HepG2 (cell line): ENCODE results near the gene CPB2. TPM values are rescaled to one million over a fixed set of nuclear protein-coding genes. Genes with fewer than 3 reads are reported as not detected.

ENCODE experiments used
- AGO2 ChIP-seq: fragments of 200-400 bp; formaldehyde crosslinking; optimal IDR thresholded peaks from 2 replicates; pipeline ENCODE3; 2017; ENCODE audit warnings: mild to moderate bottlenecking, low read depth, low read length, moderate library complexity
- ATRX ChIP-seq: sonication (generic); formaldehyde crosslinking; IDR thresholded peaks from 2 replicates; pipeline ENCODE4 v1.4.0; 2020; ENCODE audit warnings: missing genetic modification reagents, borderline replicate concordance
- CAMTA2 ChIP-seq: sonication (generic); formaldehyde crosslinking; IDR thresholded peaks from 2 replicates; pipeline ENCODE4 v1.4.0; 2020; ENCODE audit warnings: mild to moderate bottlenecking, missing genetic modification reagents, borderline replicate concordance
- CBFB ChIP-seq: sonication (generic); formaldehyde crosslinking; IDR thresholded peaks from 2 replicates; pipeline ENCODE4 v1.4.0; 2020; ENCODE audit warnings: missing genetic modification reagents
- FOSL2 ChIP-seq: sonication (generic); formaldehyde crosslinking; IDR thresholded peaks from 2 replicates; pipeline ENCODE4 v1.4.0; 2020; ENCODE audit warnings: missing genetic modification reagents
- FOXK1 ChIP-seq: sonication (generic); formaldehyde crosslinking; IDR thresholded peaks from 2 replicates; pipeline ENCODE4 v1.4.0; 2020; ENCODE audit warnings: low read depth, missing genetic modification reagents, borderline replicate concordance
- GABPA ChIP-seq, 2 experiments: IDR thresholded peaks; 2 replicates each; pipeline ENCODE4 v1.6.1; 2011 to 2016; ENCODE audit warnings: low read depth in 2 of 2, low read length in 1 of 2, missing biosample characterization in 1 of 2, missing genetic modification characterization in 1 of 2
- HES4 ChIP-seq: sonication (generic); formaldehyde crosslinking; IDR thresholded peaks from 2 replicates; pipeline ENCODE4 v1.9.0; 2021; ENCODE audit warnings: mild to moderate bottlenecking, missing genetic modification reagents, borderline replicate concordance
- KDM6A ChIP-seq: IDR thresholded peaks from 2 replicates; pipeline ENCODE4 v1.6.1; 2016; ENCODE audit warnings: low read depth
- KLF13 ChIP-seq: sonication (generic); formaldehyde crosslinking; IDR thresholded peaks from 2 replicates; pipeline ENCODE4 v1.4.0; 2020; ENCODE audit warnings: mild to moderate bottlenecking, missing genetic modification reagents
- MLLT10 ChIP-seq: sonication (generic); formaldehyde crosslinking; IDR thresholded peaks from 2 replicates; pipeline ENCODE4 v1.4.0; 2020; ENCODE audit warnings: missing genetic modification reagents
- MXI1 ChIP-seq: IDR thresholded peaks from 3 replicates; pipeline ENCODE4 v1.6.1; 2012; ENCODE audit warnings: low read depth, low read length, inconsistent platforms, borderline replicate concordance
- NCOA5 ChIP-seq: sonication (generic); formaldehyde crosslinking; IDR thresholded peaks from 2 replicates; pipeline ENCODE4 v1.4.0; 2020; ENCODE audit warnings: missing genetic modification reagents
- NFKBIZ ChIP-seq: IDR thresholded peaks from 2 replicates; pipeline ENCODE4 v1.6.1; 2018; ENCODE audit warnings: missing genetic modification reagents, missing compliant biosample characterization
- NRL ChIP-seq: sonication (generic); formaldehyde crosslinking; IDR thresholded peaks from 2 replicates; pipeline ENCODE4 v1.5.0; 2020; ENCODE audit warnings: missing genetic modification reagents, mild to moderate bottlenecking, moderate library complexity, borderline replicate concordance
- PITX1 ChIP-seq: sonication (generic); formaldehyde crosslinking; IDR thresholded peaks from 2 replicates; pipeline ENCODE4 v1.5.1; 2020; ENCODE audit warnings: mild to moderate bottlenecking, missing genetic modification reagents
- RBM22 ChIP-seq: fragments of 200-400 bp; formaldehyde crosslinking; optimal IDR thresholded peaks from 2 replicates; pipeline ENCODE3; 2017; ENCODE audit warnings: mild to moderate bottlenecking, low read length, moderate library complexity
- SALL1 ChIP-seq: sonication (generic); formaldehyde crosslinking; IDR thresholded peaks from 2 replicates; pipeline ENCODE4 v1.8.0; 2022; ENCODE audit warnings: mild to moderate bottlenecking, missing genetic modification reagents
- SATB2 ChIP-seq: sonication (generic); formaldehyde crosslinking; IDR thresholded peaks from 2 replicates; pipeline ENCODE4 v1.5.0; 2020; ENCODE audit warnings: missing genetic modification reagents
- SIN3A ChIP-seq: IDR thresholded peaks from 2 replicates; pipeline ENCODE4 v1.6.1; 2011; ENCODE audit warnings: low read depth, mild to moderate bottlenecking, control low read depth, low read length, borderline replicate concordance
- ZBTB20 ChIP-seq: sonication (generic); formaldehyde crosslinking; IDR thresholded peaks from 2 replicates; pipeline ENCODE4 v1.8.1; 2023; ENCODE audit warnings: missing genetic modification reagents, low read depth, mild to moderate bottlenecking, borderline replicate concordance
- ZFP36L2 ChIP-seq: sonication (generic); formaldehyde crosslinking; IDR thresholded peaks from 2 replicates; pipeline ENCODE4 v1.4.0; 2020; ENCODE audit warnings: missing genetic modification reagents
- ZNF367 ChIP-seq: sonication (generic); formaldehyde crosslinking; IDR thresholded peaks from 2 replicates; pipeline ENCODE4 v1.4.0; 2020; ENCODE audit warnings: missing genetic modification reagents, borderline replicate concordance
- ZNF382 ChIP-seq: sonication (generic); formaldehyde crosslinking; IDR thresholded peaks from 2 replicates; pipeline ENCODE4 v1.5.0; 2020; ENCODE audit warnings: missing genetic modification reagents, mild to moderate bottlenecking, borderline replicate concordance
- ZNF605 ChIP-seq: sonication (generic); formaldehyde crosslinking; IDR thresholded peaks from 2 replicates; pipeline ENCODE4 v1.8.0; 2022; ENCODE audit warnings: mild to moderate bottlenecking, missing genetic modification reagents
- ZNF720 ChIP-seq: sonication (generic); formaldehyde crosslinking; IDR thresholded peaks from 2 replicates; pipeline ENCODE4 v1.4.0; 2020; ENCODE audit warnings: missing genetic modification reagents
- ZNF747 ChIP-seq: sonication (generic); formaldehyde crosslinking; IDR thresholded peaks from 2 replicates; pipeline ENCODE4 v1.8.1; 2023; ENCODE audit warnings: missing genetic modification reagents, mild to moderate bottlenecking, borderline replicate concordance
- ZNF75D ChIP-seq: sonication (generic); formaldehyde crosslinking; IDR thresholded peaks from 2 replicates; pipeline ENCODE4 v1.8.1; 2023; ENCODE audit warnings: missing genetic modification reagents, mild to moderate bottlenecking, borderline replicate concordance
- polyA plus RNA-seq, 8 experiments: library from polyadenylated mRNA; depleted of rRNA in 3 of 8; stranded (reverse) in 7 of 8; unstranded in 1 of 8; fragments of >200 nt; fragmentation: Illumina TruSeq in 4 of 8; extraction: Trizol in 4 of 8; gene quantifications; 2 replicates each; pipeline versions ENCODE4 v1.2.1 to v1.2.3, GENCODE V29; 2011 to 2016; ENCODE audit warnings: low read depth in 4 of 8, missing spikeins in 1 of 8, mixed read lengths in 1 of 8; ENCODE audit not compliant: insufficient read depth in 1 of 8
- total RNA-seq, 5 experiments: library from RNA; depleted of rRNA; stranded (reverse); fragments of >200 nt; fragmentation: Illumina TruSeq; extraction: Trizol; gene quantifications; 2 replicates each; pipeline ENCODE4 v1.2.3, GENCODE V29; 2016; ENCODE audit warnings: low read depth in 1 of 5
- TF ChIP-seq, protein P1 (sequence below): sonication (generic); formaldehyde crosslinking; IDR thresholded peaks from 2 replicates; pipeline ENCODE4 v1.4.0; 2020; ENCODE audit warnings: missing genetic modification reagents, borderline replicate concordance

CPB2 gene
- total and polyA plus RNA-seq, 2 of the 13 experiments (the other 11 are each of a cell fraction or from before 2014, with no cell fraction given), result 125 to 140 TPM

DNA sequence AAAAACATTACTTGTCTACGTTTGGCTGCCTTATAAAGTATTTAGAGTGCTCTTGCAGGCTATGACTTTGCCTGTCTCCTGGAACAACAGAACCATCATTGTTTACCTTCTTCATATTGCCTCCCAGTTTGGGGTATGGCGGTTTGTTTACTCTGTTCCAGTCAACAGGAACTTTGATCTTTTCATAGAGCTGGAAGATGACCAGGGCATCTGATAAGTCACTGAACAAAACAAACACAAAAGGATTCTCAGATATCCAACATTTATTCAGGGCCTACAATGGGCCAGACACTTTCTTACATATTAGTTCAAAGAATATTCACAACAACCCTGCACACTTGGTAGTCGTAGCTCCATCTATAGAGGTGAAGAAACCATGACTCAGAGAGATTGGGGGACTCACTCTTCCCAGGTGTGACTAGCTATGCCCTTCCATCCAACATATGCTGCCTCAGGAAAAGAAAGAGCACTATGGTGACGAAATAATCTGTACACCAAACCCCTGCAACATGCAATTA lies 38.4 kb upstream of the CPB2 start (continued):
- TF ChIP-seq, protein P1, sequence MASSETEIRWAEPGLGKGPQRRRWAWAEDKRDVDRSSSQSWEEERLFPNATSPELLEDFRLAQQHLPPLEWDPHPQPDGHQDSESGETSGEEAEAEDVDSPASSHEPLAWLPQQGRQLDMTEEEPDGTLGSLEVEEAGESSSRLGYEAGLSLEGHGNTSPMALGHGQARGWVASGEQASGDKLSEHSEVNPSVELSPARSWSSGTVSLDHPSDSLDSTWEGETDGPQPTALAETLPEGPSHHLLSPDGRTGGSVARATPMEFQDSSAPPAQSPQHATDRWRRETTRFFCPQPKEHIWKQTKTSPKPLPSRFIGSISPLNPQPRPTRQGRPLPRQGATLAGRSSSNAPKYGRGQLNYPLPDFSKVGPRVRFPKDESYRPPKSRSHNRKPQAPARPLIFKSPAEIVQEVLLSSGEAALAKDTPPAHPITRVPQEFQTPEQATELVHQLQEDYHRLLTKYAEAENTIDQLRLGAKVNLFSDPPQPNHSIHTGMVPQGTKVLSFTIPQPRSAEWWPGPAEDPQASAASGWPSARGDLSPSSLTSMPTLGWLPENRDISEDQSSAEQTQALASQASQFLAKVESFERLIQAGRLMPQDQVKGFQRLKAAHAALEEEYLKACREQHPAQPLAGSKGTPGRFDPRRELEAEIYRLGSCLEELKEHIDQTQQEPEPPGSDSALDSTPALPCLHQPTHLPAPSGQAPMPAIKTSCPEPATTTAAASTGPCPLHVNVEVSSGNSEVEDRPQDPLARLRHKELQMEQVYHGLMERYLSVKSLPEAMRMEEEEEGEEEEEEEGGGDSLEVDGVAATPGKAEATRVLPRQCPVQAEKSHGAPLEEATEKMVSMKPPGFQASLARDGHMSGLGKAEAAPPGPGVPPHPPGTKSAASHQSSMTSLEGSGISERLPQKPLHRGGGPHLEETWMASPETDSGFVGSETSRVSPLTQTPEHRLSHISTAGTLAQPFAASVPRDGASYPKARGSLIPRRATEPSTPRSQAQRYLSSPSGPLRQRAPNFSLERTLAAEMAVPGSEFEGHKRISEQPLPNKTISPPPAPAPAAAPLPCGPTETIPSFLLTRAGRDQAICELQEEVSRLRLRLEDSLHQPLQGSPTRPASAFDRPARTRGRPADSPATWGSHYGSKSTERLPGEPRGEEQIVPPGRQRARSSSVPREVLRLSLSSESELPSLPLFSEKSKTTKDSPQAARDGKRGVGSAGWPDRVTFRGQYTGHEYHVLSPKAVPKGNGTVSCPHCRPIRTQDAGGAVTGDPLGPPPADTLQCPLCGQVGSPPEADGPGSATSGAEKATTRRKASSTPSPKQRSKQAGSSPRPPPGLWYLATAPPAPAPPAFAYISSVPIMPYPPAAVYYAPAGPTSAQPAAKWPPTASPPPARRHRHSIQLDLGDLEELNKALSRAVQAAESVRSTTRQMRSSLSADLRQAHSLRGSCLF, result no peak
- TF ChIP-seq RBM22 (no peak), CBFB (CRISPR knock-in tag) (peak; percentile 74), MXI1 (0 out of 3 replicates have a peak, but pooled peaks have one; percentile 40), FOXK1 (CRISPR knock-in tag) (peak; percentile 85), SALL1 (CRISPR knock-in tag) (peak; percentile 91; the same call in 1 of the 2 replicates), MLLT10 (CRISPR knock-in tag) (no peak), ZNF382 (CRISPR knock-in tag) (no peak), SATB2 (CRISPR knock-in tag) (no peak), ZNF75D (CRISPR knock-in tag) (no peak), ZBTB20 (CRISPR knock-in tag) (peak; percentile 82; the same call in 1 of the 2 replicates), HES4 (CRISPR knock-in tag) (no peak), NFKBIZ (CRISPR knock-in tag) (no peak; the same call in 1 of the 2 replicates), ZNF720 (CRISPR knock-in tag) (no peak), ZNF367 (CRISPR knock-in tag) (no peak), CAMTA2 (CRISPR knock-in tag) (no peak), ZNF605 (CRISPR knock-in tag) (no peak), KLF13 (CRISPR knock-in tag) (no peak), ATRX (CRISPR knock-in tag) (no peak), ZFP36L2 (no peak), SIN3A (0 out of 2 replicates have a peak, but pooled peaks have one; percentile 38), AGO2 (no peak), PITX1 (peak; percentile 67), NRL (no peak), ZNF747 (no peak), KDM6A (peak; percentile 99), GABPA (IDR thresholded peaks at IDR 0.05; ENCODE audit: low read depth, low read length) (no peak), GABPA (CRISPR knock-in tag; IDR thresholded peaks at IDR 0.05; ENCODE audit: low read depth) (peak; percentile 38; the same call in 1 of the 2 replicates), NCOA5 (no peak), FOSL2 (CRISPR knock-in tag) (peak; percentile 74)
